Erythroblast (primary cell): ENCODE results near the gene C3orf70.
"Not testable (repeated sequence)": the region's sequence is repeated elsewhere in the genome, so short reads cannot be mapped to it uniquely, and the experiment has no call there.

Experiments used
- GATA1 ChIP-seq: IDR thresholded peaks from 2 replicates; pipeline ENCODE4 v1.6.1; 2011; ENCODE audit warnings: low read depth, mild to moderate bottlenecking, control low read depth, low read length, moderate library complexity
- POLR2A ChIP-seq: IDR thresholded peaks from 2 replicates; pipeline ENCODE4 v1.6.1; 2011; ENCODE audit warnings: mild to moderate bottlenecking, low read length

DNA sequence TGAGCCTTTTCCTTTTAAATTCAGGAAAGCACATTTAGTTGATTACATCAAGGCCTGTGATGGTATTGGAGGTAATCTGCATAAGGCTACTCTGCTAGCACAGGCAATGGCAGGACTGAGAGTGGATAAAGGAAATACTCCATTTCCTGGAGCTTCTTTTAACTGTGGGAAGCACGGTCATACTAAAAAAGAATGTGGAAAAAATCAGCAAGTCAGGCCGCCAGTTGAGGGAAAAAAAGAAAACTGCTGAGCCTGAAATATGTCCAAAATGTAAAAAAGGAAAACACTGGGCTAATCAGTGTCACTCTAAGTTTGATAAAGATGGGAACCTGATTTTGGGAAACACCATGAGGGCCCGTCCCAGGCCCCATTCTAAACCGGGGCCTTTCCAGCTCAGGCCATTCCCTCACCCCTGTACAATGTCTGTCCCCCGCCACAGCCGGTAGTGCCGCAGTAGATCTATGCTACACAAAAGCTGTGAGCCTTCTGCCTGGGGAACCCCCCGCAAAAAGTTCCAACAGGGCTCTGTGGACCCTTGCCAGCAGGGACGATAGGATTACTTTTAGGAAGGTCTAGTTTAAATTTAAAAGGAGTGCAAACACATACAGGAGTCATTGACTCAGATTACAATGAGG is 46.5 kb downstream of the C3orf70 start:
- not testable (repeated sequence) for TF ChIP-seq POLR2A, GATA1
